Measurements from ENCODE around the gene MRPS14.

GRCh38 chr1:175062339-175062738, 39.1 kb upstream of the MRPS14 start:
- TF ChIP-seq EZH2 (IDR thresholded peaks at IDR 0.05; ENCODE audit: low read length, missing control alignments) (no peak), CTCF (conservative IDR thresholded peaks at IDR 0.05 in 1 of 2, IDR thresholded peaks at IDR 0.05 in 1 of 2; ENCODE audit: low read depth in 1 of 2, low read length in 2 of 2) (no peak)
